K562 (cell line): ENCODE data around the gene SYNGR4. TPM values are rescaled to one million over a fixed set of nuclear protein-coding genes. Genes with fewer than 3 reads are reported as not detected.
A peak's percentile ranks its signal among the peaks of the same experiment; 100 is the strongest.

ENCODE experiments used
- HDAC1 ChIP-seq, 2 experiments: fragments of 450-650 bp; IDR thresholded peaks; 2 replicates each; pipeline ENCODE4 v1.6.1; 2016 to 2017; ENCODE audit warnings: inconsistent platforms in 1 of 2, mild to moderate bottlenecking in 1 of 2, moderate library complexity in 1 of 2
- HMGXB4 ChIP-seq: sonication (generic); formaldehyde crosslinking; IDR thresholded peaks from 2 replicates; pipeline ENCODE4 v1.8.1; 2023; ENCODE audit warnings: mild to moderate bottlenecking, missing genetic modification reagents
- NCOR1 ChIP-seq: fragments of 450-650 bp; IDR thresholded peaks from 2 replicates; pipeline ENCODE4 v1.6.1; 2016; ENCODE audit warnings: mild to moderate bottlenecking, moderate library complexity
- NR3C1 ChIP-seq: sonication (generic); formaldehyde crosslinking; IDR thresholded peaks from 2 replicates; pipeline ENCODE4 v1.8.1; 2022; ENCODE audit warnings: missing genetic modification reagents
- NR4A1 ChIP-seq, 2 experiments: fragments of 250-450 bp in 1 of 2; fragments of 450-650 bp in 1 of 2; sonication (Bioruptor Pico) in 1 of 2; IDR thresholded peaks; 2 replicates each; pipeline versions ENCODE4 v1.4.0 to v1.6.1; 2016 to 2020; ENCODE audit warnings: mild to moderate bottlenecking in 2 of 2, missing compliant biosample characterization in 1 of 2, missing genetic modification characterization in 1 of 2, moderate library complexity in 1 of 2
- PRDM10 ChIP-seq: fragments of 450-650 bp; IDR thresholded peaks from 2 replicates; pipeline ENCODE4 v1.6.1; 2018; ENCODE audit not compliant: partially characterized antibody
- RAD21 ChIP-seq, 2 experiments: fragments of 250-450 bp in 1 of 2; fragments of 450-650 bp in 1 of 2; sonication (Bioruptor Pico) in 1 of 2; formaldehyde crosslinking in 1 of 2; IDR thresholded peaks in 1 of 2; conservative IDR thresholded peaks in 1 of 2; 2 replicates each; pipeline versions ENCODE4 v1.4.0 to v1.8.0; 2020 to 2022; ENCODE audit warnings: mild to moderate bottlenecking in 2 of 2, moderate library complexity in 1 of 2
- RBFOX2 ChIP-seq: fragments of 200-400 bp; formaldehyde crosslinking; IDR thresholded peaks from 2 replicates; pipeline ENCODE4 v1.6.1; 2017; ENCODE audit warnings: low read depth, mild to moderate bottlenecking, low read length, moderate library complexity
- RCOR1 ChIP-seq, 2 experiments: IDR thresholded peaks; 2 replicates each; pipeline ENCODE4 v1.6.1; 2012; ENCODE audit warnings: low read depth in 2 of 2, low read length in 2 of 2, borderline replicate concordance in 1 of 2, improper control_type of control experiment in 1 of 2
- VEZF1 ChIP-seq: fragments of 200-800 bp; sonication (Bioruptor generic); IDR thresholded peaks from 2 replicates; pipeline ENCODE4 v1.6.1; 2017; ENCODE audit warnings: missing genetic modification characterization, missing compliant biosample characterization
- WHSC1 ChIP-seq: IDR thresholded peaks from one replicate; pipeline ENCODE4 v1.6.1; 2012; ENCODE audit warnings: low read length, control low read depth, inconsistent platforms
- ZBTB49 ChIP-seq: sonication (generic); formaldehyde crosslinking; IDR thresholded peaks from 2 replicates; pipeline ENCODE4 v1.8.0; 2022; ENCODE audit warnings: missing genetic modification reagents, mild to moderate bottlenecking, borderline replicate concordance
- ZNF408 ChIP-seq: fragments of 250-450 bp; sonication (Bioruptor Pico); IDR thresholded peaks from 2 replicates; pipeline ENCODE4 v1.4.0; 2020; ENCODE audit warnings: low read depth, mild to moderate bottlenecking, moderate library complexity
- polyA plus RNA-seq, 8 experiments: library from polyadenylated mRNA; depleted of rRNA in 4 of 8; stranded (reverse) in 5 of 8; unstranded in 3 of 8; fragments of >200 nt; fragmentation: Nextera tagmentation in 2 of 8; fragmentation: Illumina TruSeq in 1 of 8; extraction: Ambion mirVana in 2 of 8; extraction: Trizol in 1 of 8; gene quantifications; 2 replicates each; pipeline versions ENCODE4 v1.2.1 to v1.2.3, GENCODE V29; 2011 to 2014; ENCODE audit warnings: inconsistent platforms in 1 of 8, missing spikeins in 1 of 8
- total RNA-seq, 7 experiments: library from RNA; depleted of rRNA in 6 of 7; stranded (reverse); fragments of >200 nt in 6 of 7; fragmentation: Illumina TruSeq in 2 of 7; extraction: Trizol in 2 of 7; gene quantifications; 2 replicates each; pipeline versions ENCODE4 v1.2.1 to v1.2.3, GENCODE V29; 2011 to 2021; ENCODE audit warnings: low replicate concordance in 1 of 7

Gene SYNGR4
- total and polyA plus RNA-seq, 9 of the 15 experiments (the other 6 are each of a cell fraction or from before 2014, with no cell fraction given): 0.07 to 0.14 TPM; not detected in 7

GRCh38 chr19:48390188-48391099 is 26.3 kb downstream of the SYNGR4 start (continued):
- TF ChIP-seq HMGXB4: peak; percentile 100
- no peak for TF ChIP-seq WHSC1
- TF ChIP-seq HDAC1 (IDR thresholded peaks at IDR 0.05): peak in 1 of 2 experiments; percentile 47; a peak in 1 of 4 replicates
- no peak for TF ChIP-seq NCOR1
- no peak for TF ChIP-seq ZNF408 (CRISPR knock-in tag)
- peak; percentile 37 to 54; a peak in 3 of 4 replicates for TF ChIP-seq RAD21 (CRISPR knock-in tag; conservative IDR thresholded peaks at IDR 0.05 in 1 of 2, IDR thresholded peaks at IDR 0.05 in 1 of 2)
- TF ChIP-seq RBFOX2: peak; percentile 77
- no peak for TF ChIP-seq NR4A1 (CRISPR knock-in tag; IDR thresholded peaks at IDR 0.05)
- 0 out of 2 replicates have a peak, but pooled peaks have one; percentile 22 for TF ChIP-seq NR4A1 (tag; IDR thresholded peaks at IDR 0.05)
- peak; percentile 25 for TF ChIP-seq PRDM10
- TF ChIP-seq VEZF1 (CRISPR knock-in tag): peak; percentile 42
- 0 out of 4 replicates have a peak, but pooled peaks of 1 of the 2 experiments have one; percentile 16 for TF ChIP-seq RCOR1 (IDR thresholded peaks at IDR 0.05; ENCODE audit: borderline replicate concordance in 1 of 2, low read depth in 2 of 2, low read length in 2 of 2)
- TF ChIP-seq ZBTB49: peak; percentile 15; the same call in 1 of the 2 replicates
- TF ChIP-seq NR3C1 (CRISPR knock-in tag): peak; percentile 68; the same call in 1 of the 2 replicates
